Neural progenitor cell (in vitro differentiated cells): ENCODE data around the gene PODN. TPM values are rescaled to one million over a fixed set of nuclear protein-coding genes. Genes with fewer than 3 reads are reported as not detected.

Experiments used
- DNase-seq: peaks from one replicate; pipeline ENCODE4 v3.0.0-alpha.2; 2016; ENCODE audit warnings: low spot score
- H2AFZ ChIP-seq: fragments of 200-600 bp; sonication (generic); replicated peaks from 2 replicates; pipeline ENCODE4 v1.6.1; 2016; ENCODE audit warnings: antibody characterized with exemption
- H3F3A ChIP-seq: fragments of 200-600 bp; sonication (generic); 2 replicates; pipeline ENCODE4 v1.6.1; 2016; ENCODE audit warnings: antibody characterized with exemption, low read depth
- H3K27ac ChIP-seq: fragments of 200-600 bp; sonication (generic); 2 replicates; pipeline ENCODE4 v1.5.1; 2016; ENCODE audit warnings: mild to moderate bottlenecking
- H3K27me3 ChIP-seq: fragments of 200-600 bp; sonication (generic); 2 replicates; pipeline ENCODE4 v1.6.1; 2016; ENCODE audit warnings: mild to moderate bottlenecking, moderate library complexity
- H3K36me3 ChIP-seq: fragments of 200-600 bp; sonication (generic); 2 replicates; pipeline ENCODE4 v1.5.1; 2016
- H3K4me1 ChIP-seq: fragments of 200-600 bp; sonication (generic); 2 replicates; pipeline ENCODE4 v1.6.1; 2016; ENCODE audit warnings: mixed run types
- H3K4me2 ChIP-seq: fragments of 200-600 bp; sonication (generic); 2 replicates; pipeline ENCODE4 v1.6.1; 2016
- H3K4me3 ChIP-seq: fragments of 200-600 bp; sonication (generic); 2 replicates; pipeline ENCODE4 v1.5.1; 2016
- H3K79me2 ChIP-seq: fragments of 200-600 bp; sonication (generic); 2 replicates; pipeline ENCODE4 v1.6.1; 2016; ENCODE audit warnings: low read depth
- H3K9ac ChIP-seq: fragments of 200-600 bp; sonication (generic); 2 replicates; pipeline ENCODE4 v1.6.1; 2016
- H3K9me3 ChIP-seq: fragments of 200-600 bp; sonication (generic); 2 replicates; pipeline ENCODE4 v1.5.1; 2016; ENCODE audit warnings: low read depth
- H4K20me1 ChIP-seq: fragments of 200-600 bp; sonication (generic); 2 replicates; pipeline ENCODE4 v1.6.1; 2016; ENCODE audit warnings: low read depth
- H3K27ac Mint-ChIP-seq: 3 replicates; pipeline ENCODE4 v1.8.0; 2021; ENCODE audit warnings: mixed read lengths
- H3K27me3 Mint-ChIP-seq: 2 replicates; pipeline ENCODE4 v1.8.0; 2022; ENCODE audit warnings: low read depth, mild to moderate bottlenecking, inconsistent platforms, moderate library complexity, mixed read lengths; ENCODE audit not compliant: insufficient read depth
- H3K36me3 Mint-ChIP-seq: 3 replicates; pipeline ENCODE4 v1.8.0; 2021; ENCODE audit warnings: mixed read lengths
- H3K4me1 Mint-ChIP-seq: 3 replicates; pipeline ENCODE4 v1.8.0; 2021; ENCODE audit warnings: mixed read lengths
- H3K4me3 Mint-ChIP-seq: 3 replicates; pipeline ENCODE4 v1.8.0; 2021; ENCODE audit warnings: mild to moderate bottlenecking, moderate library complexity, mixed read lengths
- H3K9me3 Mint-ChIP-seq: 3 replicates; pipeline ENCODE4 v1.8.0; 2020; ENCODE audit warnings: mixed read lengths
- EZH2 ChIP-seq: fragments of 200-600 bp; sonication (generic); IDR thresholded peaks from 2 replicates; pipeline ENCODE4 v1.6.1; 2017; ENCODE audit warnings: antibody characterized with exemption, mild to moderate bottlenecking, moderate library complexity
- EZH2phosphoT487 ChIP-seq: fragments of 200-600 bp; sonication (generic); IDR thresholded peaks from 2 replicates; pipeline ENCODE4 v1.6.1; 2017; ENCODE audit warnings: antibody characterized with exemption
- total RNA-seq: library from RNA; depleted of rRNA; stranded (reverse); fragments of >200 nt; gene quantifications from 2 replicates; pipeline ENCODE4 v1.2.3, GENCODE V29; 2015; ENCODE audit warnings: low replicate concordance
- TF ChIP-seq, protein P1 (sequence below): fragments of 200-600 bp; sonication (generic); IDR thresholded peaks from 2 replicates; pipeline ENCODE4 v1.5.1; 2017; ENCODE audit warnings: antibody characterized with exemption, mild to moderate bottlenecking

The PODN gene
- total RNA-seq, 1 donor from 2014 or later: not detected

DNA sequence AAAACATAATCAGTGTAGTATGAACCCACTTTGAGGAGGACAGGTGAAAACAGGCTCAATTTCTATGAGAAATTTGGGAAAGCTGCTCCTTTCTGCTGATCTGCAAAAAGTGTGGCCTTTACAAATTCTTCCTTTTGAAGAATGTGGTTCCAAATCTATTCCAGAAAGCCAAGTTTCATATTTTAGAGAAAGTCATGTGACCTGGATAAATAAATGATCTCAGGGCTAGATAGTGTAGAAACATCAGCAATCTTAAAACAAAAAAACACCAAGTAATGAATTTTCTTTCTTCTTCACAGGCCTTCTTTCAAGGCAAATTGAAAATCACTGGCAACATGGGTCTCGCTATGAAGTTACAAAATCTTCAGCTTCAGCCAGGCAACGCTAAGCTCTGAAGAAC lies 11.7 kb upstream of the PODN start:
- peaks cover 45% of the 10 kb centered on the region for H3K4me1 Mint-ChIP-seq
- H3K27me3 Mint-ChIP-seq: no peaks in the 10 kb centered on the region
- H3K4me2 ChIP-seq: no peak overlapping the region
- no peak overlapping the region for H3K27ac Mint-ChIP-seq
- TF ChIP-seq, protein P1, sequence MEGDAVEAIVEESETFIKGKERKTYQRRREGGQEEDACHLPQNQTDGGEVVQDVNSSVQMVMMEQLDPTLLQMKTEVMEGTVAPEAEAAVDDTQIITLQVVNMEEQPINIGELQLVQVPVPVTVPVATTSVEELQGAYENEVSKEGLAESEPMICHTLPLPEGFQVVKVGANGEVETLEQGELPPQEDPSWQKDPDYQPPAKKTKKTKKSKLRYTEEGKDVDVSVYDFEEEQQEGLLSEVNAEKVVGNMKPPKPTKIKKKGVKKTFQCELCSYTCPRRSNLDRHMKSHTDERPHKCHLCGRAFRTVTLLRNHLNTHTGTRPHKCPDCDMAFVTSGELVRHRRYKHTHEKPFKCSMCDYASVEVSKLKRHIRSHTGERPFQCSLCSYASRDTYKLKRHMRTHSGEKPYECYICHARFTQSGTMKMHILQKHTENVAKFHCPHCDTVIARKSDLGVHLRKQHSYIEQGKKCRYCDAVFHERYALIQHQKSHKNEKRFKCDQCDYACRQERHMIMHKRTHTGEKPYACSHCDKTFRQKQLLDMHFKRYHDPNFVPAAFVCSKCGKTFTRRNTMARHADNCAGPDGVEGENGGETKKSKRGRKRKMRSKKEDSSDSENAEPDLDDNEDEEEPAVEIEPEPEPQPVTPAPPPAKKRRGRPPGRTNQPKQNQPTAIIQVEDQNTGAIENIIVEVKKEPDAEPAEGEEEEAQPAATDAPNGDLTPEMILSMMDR: no peak
- TF ChIP-seq EZH2phosphoT487 (no peak), EZH2 (no peak)
- DNase-seq: no peak
- H3K9me3 ChIP-seq: no peaks in the 10 kb centered on the region
- H3K36me3 Mint-ChIP-seq: peaks cover 2% of the 10 kb centered on the region
- no peak overlapping the region for H2AFZ ChIP-seq
- H3F3A ChIP-seq: no peaks in the 10 kb centered on the region
- no peak overlapping the region for H3K27ac ChIP-seq
- no peak overlapping the region for H3K4me3 Mint-ChIP-seq
- H3K36me3 ChIP-seq: no peaks in the 10 kb centered on the region
- H3K4me3 ChIP-seq: no peak overlapping the region
- H3K9ac ChIP-seq: no peak overlapping the region
- no peaks in the 10 kb centered on the region for H4K20me1 ChIP-seq
- no peaks in the 10 kb centered on the region for H3K79me2 ChIP-seq
- H3K27me3 ChIP-seq: no peaks in the 10 kb centered on the region
- peaks cover 42% of the 10 kb centered on the region for H3K4me1 ChIP-seq
- no peaks in the 10 kb centered on the region for H3K9me3 Mint-ChIP-seq

DNA sequence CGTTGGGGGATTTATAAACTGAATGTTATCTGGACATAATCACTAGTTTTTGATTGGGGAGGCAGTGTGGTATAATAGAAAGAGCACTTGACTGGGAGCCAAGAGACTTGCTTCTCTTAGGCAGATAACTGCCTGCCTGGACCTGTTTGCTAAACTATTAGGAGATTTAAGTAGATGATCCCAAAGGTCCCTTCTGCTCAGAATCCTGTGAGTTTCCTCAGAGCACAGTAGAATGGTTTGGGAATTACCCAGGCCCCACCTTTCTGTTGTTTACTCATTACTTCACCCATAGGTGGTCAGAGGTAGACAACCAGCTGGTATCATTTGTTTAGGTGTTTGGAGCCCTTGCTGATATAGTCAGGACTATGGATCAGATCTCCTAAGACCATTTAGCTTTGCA lies 10.3 kb upstream of the PODN start:
- H3K27ac Mint-ChIP-seq: no peak overlapping the region
- no peak overlapping the region for H3K4me3 Mint-ChIP-seq
- Histone ChIP-seq H3K9ac (no peak overlapping the region), H3K79me2 (no peaks in the 10 kb centered on the region), H2AFZ (no peak overlapping the region), H3K9me3 (no peaks in the 10 kb centered on the region), H4K20me1 (no peaks in the 10 kb centered on the region), H3K36me3 (no peaks in the 10 kb centered on the region), H3K4me3 (no peak overlapping the region), H3F3A (no peaks in the 10 kb centered on the region), H3K27ac (no peak overlapping the region), H3K4me2 (no peak overlapping the region), H3K27me3 (no peaks in the 10 kb centered on the region), H3K4me1 (peaks cover 42% of the 10 kb centered on the region)
- no peak for TF ChIP-seq EZH2phosphoT487
- TF ChIP-seq, protein P1: no peak
- no peak for TF ChIP-seq EZH2
- peaks cover 3% of the 10 kb centered on the region for H3K27me3 Mint-ChIP-seq
- no peak for DNase-seq
- no peaks in the 10 kb centered on the region for H3K9me3 Mint-ChIP-seq
- peaks cover 42% of the 10 kb centered on the region for H3K4me1 Mint-ChIP-seq
- peaks cover 2% of the 10 kb centered on the region for H3K36me3 Mint-ChIP-seq

DNA sequence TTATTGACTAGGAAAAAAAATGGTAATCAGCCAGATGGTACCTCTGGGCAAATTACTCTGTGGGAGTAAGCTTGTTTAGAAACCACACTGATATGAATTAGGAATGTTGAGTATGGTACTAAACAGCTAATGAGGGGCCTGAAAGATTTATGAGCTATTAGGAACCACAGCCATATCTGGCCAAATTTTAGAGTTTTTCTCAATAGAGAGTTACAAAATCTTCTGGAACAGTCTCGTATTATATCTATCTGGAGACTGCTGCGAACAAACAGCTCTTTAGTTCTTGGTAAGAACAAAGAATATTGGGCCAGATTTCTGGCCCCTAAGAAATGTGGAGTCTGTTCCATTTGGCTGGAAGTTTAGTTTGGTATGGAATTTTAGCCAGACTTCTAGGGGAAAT lies 4.9 kb upstream of the PODN start:
- no peak overlapping the region for H3K4me2 ChIP-seq

More for the DNA sequence above, 4.9 kb upstream of the PODN start:
- Histone ChIP-seq H3K27ac (no peak overlapping the region), H3K4me1 (peaks cover 4% of the 10 kb centered on the region), H3K27me3 (peaks cover 51% of the 10 kb centered on the region), H3F3A (no peaks in the 10 kb centered on the region), H3K79me2 (no peaks in the 10 kb centered on the region), H3K4me3 (no peak overlapping the region), H3K9me3 (no peaks in the 10 kb centered on the region), H4K20me1 (no peaks in the 10 kb centered on the region), H3K36me3 (no peaks in the 10 kb centered on the region), H3K9ac (no peak overlapping the region), H2AFZ (no peak overlapping the region)
- TF ChIP-seq, protein P1: no peak
- TF ChIP-seq EZH2phosphoT487 (no peak), EZH2 (no peak)
- Mint-ChIP-seq H3K36me3 (peaks cover 2% of the 10 kb centered on the region), H3K4me3 (no peak overlapping the region), H3K4me1 (peaks cover 2% of the 10 kb centered on the region), H3K9me3 (no peaks in the 10 kb centered on the region), H3K27ac (no peak overlapping the region), H3K27me3 (peaks cover 25% of the 10 kb centered on the region)
- DNase-seq: no peak
